Breast epithelium (tissue), 4 donors: Measurements from ENCODE around the gene TWF1. TPM values are rescaled to one million over a fixed set of nuclear protein-coding genes. Genes with fewer than 3 reads are reported as not detected.

Experiments
- DNase-seq, 2 donors: peaks; one replicate each; pipeline ENCODE4 v3.0.0-alpha.2; 2019; ENCODE audit warnings: low spot score in 2 of 2
- H3K27ac ChIP-seq, 2 donors: fragments of 200-600 bp; sonication (generic) in 1 of 2; one replicate each; pipeline ENCODE4 v1.5.1; 2016 to 2019; ENCODE audit warnings: mild to moderate bottlenecking in 1 of 2
- H3K27me3 ChIP-seq, 2 donors: fragments of 200-600 bp; sonication (generic) in 1 of 2; one replicate each; pipeline versions ENCODE4 v1.5.1 to v1.6.0; 2017 to 2019; ENCODE audit warnings: control low read depth in 1 of 2, mild to moderate bottlenecking in 1 of 2
- H3K36me3 ChIP-seq: fragments of 200-600 bp; one replicate; pipeline ENCODE4 v1.5.1; 2019
- H3K4me1 ChIP-seq, 2 donors: fragments of 200-600 bp; sonication (generic); one replicate each; pipeline ENCODE4 v1.5.1; 2016 to 2019; ENCODE audit warnings: control low read depth in 1 of 2
- H3K4me3 ChIP-seq, 3 donors: fragments of 200-600 bp; sonication (generic); 1 replicate in 2 of 3; 2 replicates in 1 of 3; pipeline ENCODE4 v1.5.1; 2016 to 2019; ENCODE audit warnings: mild to moderate bottlenecking in 3 of 3, moderate library complexity in 2 of 3
- H3K9me3 ChIP-seq, 2 donors: fragments of 200-600 bp; sonication (generic) in 1 of 2; one replicate each; pipeline ENCODE4 v1.5.1; 2016 to 2019; ENCODE audit warnings: control low read depth in 1 of 2
- CTCF ChIP-seq, 3 donors: fragments of 450-650 bp; IDR thresholded peaks; one replicate each; pipeline ENCODE4 v1.5.1; 2016 to 2017; ENCODE audit warnings: antibody characterized with exemption in 3 of 3, mild to moderate bottlenecking in 3 of 3, moderate library complexity in 3 of 3
- POLR2A ChIP-seq: fragments of 450-650 bp; IDR thresholded peaks from one replicate; pipeline ENCODE4 v1.6.1; 2016; ENCODE audit warnings: antibody characterized with exemption, mild to moderate bottlenecking, moderate library complexity
- POLR2AphosphoS5 ChIP-seq, 3 donors: sonication (generic); formaldehyde crosslinking; IDR thresholded peaks; one replicate each; pipeline ENCODE4 v1.6.1; 2017; ENCODE audit warnings: antibody characterized with exemption in 3 of 3
- intact Hi-C: fragments of 100-400 bp; cut with DNase I; formaldehyde crosslinking; loops from one replicate; pipeline ENCODE4 v1.15.1; 2023; ENCODE audit warnings: low total_unique reads
- total RNA-seq, 3 donors: library from RNA; depleted of rRNA; stranded (reverse); fragments of >200 nt; gene quantifications; one replicate each; pipeline ENCODE4 v1.1.0, GENCODE V29; 2016

TWF1 gene
- total RNA-seq, 3 donors from 2014 or later, result 73.6 to 102 (median 92.1) TPM

GRCh38 chr12:43842259-43842658, 36.1 kb upstream of the TWF1 start:
- Histone ChIP-seq H3K9me3 (no peaks in the 10 kb centered on the region), H3K36me3 (no peaks in the 10 kb centered on the region), H3K27ac (no peak overlapping the region), H3K4me3 (no peak overlapping the region), H3K4me1 (no peaks in the 10 kb centered on the region), H3K27me3 (no peaks in the 10 kb centered on the region)
- no peak for DNase-seq
- intact Hi-C loops, result no loop called here
- TF ChIP-seq POLR2A (no peak), CTCF (IDR thresholded peaks at IDR 0.05) (no peak), POLR2AphosphoS5 (IDR thresholded peaks at IDR 0.05) (no peak)

- intact Hi-C loops, result no loop called here
- Histone ChIP-seq H3K27ac (no peak overlapping the region), H3K4me3 (no peak overlapping the region), H3K4me1 (no peaks in the 10 kb centered on the region), H3K36me3 (no peaks in the 10 kb centered on the region), H3K9me3 (no peaks in the 10 kb centered on the region), H3K27me3 (no peaks in the 10 kb centered on the region)
- no peak for DNase-seq
- no peak for TF ChIP-seq POLR2A
- TF ChIP-seq CTCF (IDR thresholded peaks at IDR 0.05), result no peak
- no peak for TF ChIP-seq POLR2AphosphoS5 (IDR thresholded peaks at IDR 0.05)
These were observed 35.1 kb upstream of the TWF1 start for GRCh38 chr12:43841253-43841652.

GRCh38 chr12:43840338-43840737, 34.2 kb upstream of the TWF1 start:
- no peaks in the 10 kb centered on the region for H3K27me3 ChIP-seq
- H3K36me3 ChIP-seq, result no peaks in the 10 kb centered on the region
- H3K9me3 ChIP-seq, result no peaks in the 10 kb centered on the region
- intact Hi-C loops, result no loop called here
- H3K27ac ChIP-seq, result no peak overlapping the region
- DNase-seq, result no peak
- no peaks in the 10 kb centered on the region for H3K4me1 ChIP-seq
- H3K4me3 ChIP-seq, result no peak overlapping the region
- TF ChIP-seq CTCF (IDR thresholded peaks at IDR 0.05) (no peak), POLR2A (no peak), POLR2AphosphoS5 (IDR thresholded peaks at IDR 0.05) (no peak)

GRCh38 chr12:43836475-43836989, 30.4 kb upstream of the TWF1 start:
- peak overlapping the region; percentile 96 to 97 for H3K27ac ChIP-seq
- H3K9me3 ChIP-seq, result no peaks in the 10 kb centered on the region
- TF ChIP-seq POLR2A (no peak), CTCF (IDR thresholded peaks at IDR 0.05) (no peak), POLR2AphosphoS5 (IDR thresholded peaks at IDR 0.05) (no peak)
- H3K36me3 ChIP-seq, result no peaks in the 10 kb centered on the region
- H3K27me3 ChIP-seq, result no peaks in the 10 kb centered on the region
- DNase-seq, result no peak
- no peaks in the 10 kb centered on the region for H3K4me1 ChIP-seq
- peak overlapping the region; percentile 77 to 97 (median 80) for H3K4me3 ChIP-seq
- intact Hi-C loops, result no loop called here

GRCh38 chr12:43835656-43836474, 29.7 kb upstream of the TWF1 start, which contains the start of gene TMEM117:
Gene TMEM117 (plus strand): TSS chr12:43836081.
- intact Hi-C loops, result no loop called here
- Histone ChIP-seq H3K4me3 (peak within 1 kb of the TSS; percentile 77 to 97 (median 80)), H3K27ac (peak within 1 kb of the TSS; percentile 96 to 97), H3K27me3 (no peaks in the 10 kb centered on the region), H3K4me1 (no peaks in the 10 kb centered on the region), H3K36me3 (no peaks in the 10 kb centered on the region), H3K9me3 (no peaks in the 10 kb centered on the region)
- peak; percentile 39 to 73 for DNase-seq
- TF ChIP-seq POLR2AphosphoS5 (IDR thresholded peaks at IDR 0.05) (peak in 1 of 3 donors; percentile 30), CTCF (IDR thresholded peaks at IDR 0.05) (no peak)
